Kidney glomerular epithelial cell (primary cell): ENCODE measurements around the gene PARD3.
"Not testable (repeated sequence)": the region's sequence is repeated elsewhere in the genome, so short reads cannot be mapped to it uniquely, and the experiment has no call there.

Experiments used
- DNase-seq: peaks from one replicate; lab custom pipeline; 2025; lab: John Stamatoyannopoulos, UW

The PARD3 gene

DNA sequence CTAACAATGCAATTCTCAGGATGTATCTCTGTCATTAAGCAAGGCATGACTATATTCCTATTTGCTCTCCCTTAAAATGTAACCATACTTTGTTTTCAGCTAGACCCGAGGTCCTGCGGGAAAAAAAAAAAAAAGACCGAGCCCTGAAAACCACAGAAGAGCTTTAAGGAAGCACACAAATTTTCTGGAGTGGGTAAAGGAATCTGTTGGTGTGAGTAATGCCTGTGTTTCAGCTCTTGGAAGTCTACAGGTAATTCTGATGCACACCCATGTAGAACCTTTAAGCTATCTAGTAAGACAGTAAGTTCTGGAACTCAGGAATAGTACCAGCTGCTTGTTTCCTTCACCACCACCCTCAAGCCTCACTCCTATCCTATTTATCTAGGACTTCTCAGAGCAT is 351.1 kb downstream of the PARD3 start:
- no peak for DNase-seq

DNA sequence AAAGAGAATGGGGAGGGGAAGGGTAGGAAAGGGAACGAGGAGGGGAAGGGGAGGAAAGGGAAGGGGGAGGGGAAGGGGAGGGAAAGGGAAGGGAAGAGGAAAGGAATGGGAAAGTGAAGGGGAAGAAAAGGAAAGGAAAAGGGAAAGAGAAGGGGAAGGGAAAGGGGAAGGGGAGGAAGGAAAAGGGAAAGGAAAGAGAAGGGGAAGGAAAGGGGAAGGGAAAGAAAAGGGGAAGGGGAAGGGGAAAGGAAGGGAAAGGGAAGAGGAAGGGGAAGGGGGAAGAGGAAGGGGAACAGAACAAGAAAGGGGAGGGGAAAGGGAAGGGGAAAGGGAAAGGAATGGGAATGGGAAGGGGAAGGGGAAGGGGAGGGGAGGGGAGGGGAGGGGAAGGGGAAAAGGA is 352.1 kb downstream of the PARD3 start:
- DNase-seq, result no peak

DNA sequence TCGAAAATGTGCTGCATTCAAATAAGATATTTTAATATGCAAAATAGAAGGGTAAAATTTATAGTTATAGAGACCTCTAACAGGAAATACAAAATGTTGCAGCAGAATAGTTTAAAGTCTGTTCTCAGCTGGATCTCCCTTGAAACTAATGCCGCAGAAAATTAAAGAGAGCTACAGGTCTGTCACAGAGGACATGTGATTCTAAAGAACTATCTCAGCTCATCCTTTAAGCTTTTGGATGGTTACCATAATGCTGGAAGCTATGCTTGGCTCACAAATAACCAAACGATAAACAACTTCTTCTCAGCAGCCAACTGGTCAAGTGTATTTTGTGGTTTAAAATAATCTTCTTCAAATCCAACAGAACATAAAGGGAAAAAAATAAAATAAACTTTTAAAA is 353.0 kb downstream of the PARD3 start:
- no peak for DNase-seq

DNA sequence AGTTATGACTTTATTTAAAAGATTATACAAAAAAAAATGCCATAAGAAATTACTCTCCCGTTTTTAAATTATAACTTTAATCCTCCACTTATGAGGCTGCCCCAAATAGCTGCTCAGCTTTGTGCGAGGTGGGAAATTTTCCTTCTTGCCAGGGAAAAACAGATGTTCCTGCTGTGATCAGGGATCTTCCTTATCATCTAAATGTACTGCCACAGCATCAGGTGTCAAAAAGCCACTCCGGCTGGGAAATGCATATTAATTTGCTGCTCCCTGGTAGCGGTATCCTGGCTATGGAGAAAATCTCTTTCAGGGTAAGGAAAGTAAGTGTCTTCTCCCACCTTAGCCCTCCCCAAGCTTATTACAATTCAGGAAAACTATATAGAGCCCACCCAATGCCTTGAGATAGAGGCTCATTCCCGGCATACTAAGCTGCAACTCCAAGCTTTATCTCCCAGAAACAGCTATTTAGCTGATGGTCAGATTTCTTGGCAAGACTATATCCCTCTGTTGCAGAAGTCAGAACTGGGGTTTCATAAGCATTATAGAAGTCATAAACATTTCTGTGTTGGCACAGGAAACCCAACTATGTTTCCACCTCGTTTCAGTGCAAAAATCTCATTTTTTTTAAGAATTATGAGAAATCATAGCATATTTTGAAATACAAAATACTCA is 360.4 kb downstream of the PARD3 start:
- no peak for DNase-seq

DNA sequence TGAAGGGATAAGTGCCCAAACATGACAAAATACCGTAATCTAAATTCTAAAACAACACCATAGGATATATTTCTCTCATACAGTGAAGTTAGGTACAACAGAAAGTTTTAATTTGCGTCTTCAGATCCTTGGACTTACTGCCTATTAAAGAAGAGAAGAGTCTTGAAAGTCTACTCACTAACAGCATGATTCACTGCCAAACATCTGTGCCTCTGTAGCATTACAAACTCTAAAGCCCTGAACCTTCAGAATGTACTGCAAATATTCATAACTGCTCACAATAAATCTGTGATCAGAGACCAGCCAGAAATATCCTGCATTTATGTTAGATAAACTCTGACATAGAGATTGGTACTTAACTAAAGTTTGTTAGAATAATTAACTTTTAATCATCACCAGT is 365.3 kb downstream of the PARD3 start:
- DNase-seq, result no peak

DNA sequence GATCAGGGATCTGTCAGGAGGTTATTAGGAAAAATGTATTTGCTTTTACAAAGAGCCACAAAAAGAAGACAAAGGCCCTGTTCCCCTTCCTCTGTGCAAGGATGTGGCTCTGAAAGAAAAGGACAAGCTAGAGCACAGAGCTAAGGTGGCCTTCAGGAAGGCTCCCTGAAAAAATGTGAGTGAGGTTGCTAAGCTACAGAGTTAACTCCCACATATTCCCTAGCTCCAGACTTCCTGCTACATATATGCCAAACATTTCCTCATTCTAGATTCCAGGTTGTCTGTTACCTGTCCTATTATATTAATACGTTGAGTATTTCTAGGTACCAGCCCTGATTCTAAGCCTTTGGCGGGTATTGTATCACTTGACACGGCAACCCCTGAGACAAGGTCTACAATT is 369.0 kb downstream of the PARD3 start:
- DNase-seq, result peak; percentile 61

DNA sequence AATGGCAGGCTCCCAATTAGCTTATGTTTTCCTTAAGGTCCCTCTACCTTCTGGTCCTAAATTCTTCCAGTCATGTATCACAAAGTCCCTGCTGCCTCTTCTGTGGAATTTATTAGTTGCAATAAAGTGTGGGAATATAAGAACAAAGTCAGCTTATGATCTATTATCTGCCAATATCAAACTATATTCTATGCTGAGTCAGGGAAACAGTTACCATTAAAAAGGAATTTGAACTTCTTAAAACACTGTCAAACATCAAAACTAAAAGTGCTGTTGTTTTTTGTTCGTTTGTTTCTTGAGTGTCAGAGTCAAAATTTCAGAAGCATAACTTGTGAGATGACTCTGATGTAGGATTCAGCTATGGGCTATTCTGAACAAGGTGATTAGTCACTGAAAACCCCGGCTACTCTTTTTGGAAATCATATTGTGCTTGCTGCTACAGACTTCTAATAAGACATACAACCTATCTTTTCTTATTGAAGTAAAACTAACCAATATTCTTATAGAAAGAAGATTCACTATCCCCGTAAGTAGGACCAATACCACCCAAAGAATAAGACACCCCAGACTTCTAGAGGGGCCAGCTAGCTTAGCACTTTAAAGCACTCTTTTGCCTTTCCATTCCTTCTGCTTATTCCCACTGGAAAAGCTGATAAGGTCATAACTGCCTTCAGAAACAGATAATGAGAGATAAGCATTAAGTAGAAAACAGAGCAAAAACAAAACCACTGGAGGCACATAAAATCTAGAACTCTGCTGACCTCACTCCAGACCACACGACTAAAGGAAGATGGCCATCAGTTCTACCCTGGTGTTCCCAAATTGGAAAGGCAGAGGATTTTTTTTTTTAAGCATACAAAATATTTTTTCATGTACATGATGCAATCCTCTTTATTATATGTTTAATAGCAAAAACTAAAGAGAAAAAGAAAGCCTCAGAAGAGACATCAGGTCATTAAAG is 370.6 kb downstream of the PARD3 start:
- DNase-seq, result no peak

DNA sequence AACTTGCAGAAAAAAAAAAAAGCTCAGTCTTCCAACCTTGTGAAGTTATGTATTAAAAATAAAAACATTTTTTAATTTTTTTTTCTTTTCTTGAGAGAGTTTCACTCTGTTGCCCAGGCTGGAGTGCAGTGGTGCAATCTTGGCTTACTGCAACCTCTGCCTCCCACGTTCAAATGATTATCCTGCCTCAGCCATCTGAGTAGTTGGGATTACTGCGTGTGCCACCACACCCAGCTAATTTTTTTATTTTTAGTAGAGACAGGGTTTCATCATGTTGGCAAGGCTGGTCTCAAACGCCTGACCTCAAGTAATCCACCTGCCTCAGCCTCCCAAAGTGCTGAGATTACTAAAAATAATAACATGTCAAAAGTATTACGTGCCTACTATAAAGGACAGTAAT is 375.7 kb downstream of the PARD3 start:
- not testable (repeated sequence) for DNase-seq

DNA sequence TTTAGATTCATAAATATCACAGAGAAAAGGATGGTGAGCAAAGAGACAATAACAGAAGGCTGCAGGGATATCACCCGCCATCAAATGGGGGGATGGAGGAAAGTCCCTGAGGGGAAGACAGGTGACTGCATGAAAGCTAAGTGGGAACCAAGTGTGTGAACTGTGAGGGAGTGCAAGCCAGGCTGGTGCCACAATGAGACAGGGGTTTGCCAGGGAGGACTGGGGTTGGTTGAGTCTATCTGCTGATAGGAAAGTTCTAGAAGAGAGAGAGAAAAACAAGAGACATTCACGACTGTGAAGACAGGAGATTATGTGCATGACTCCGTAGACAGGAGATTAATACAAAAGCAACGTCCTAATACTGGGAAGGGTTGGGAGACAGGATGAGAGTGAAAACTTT is 376.4 kb downstream of the PARD3 start:
- DNase-seq, result no peak

DNA sequence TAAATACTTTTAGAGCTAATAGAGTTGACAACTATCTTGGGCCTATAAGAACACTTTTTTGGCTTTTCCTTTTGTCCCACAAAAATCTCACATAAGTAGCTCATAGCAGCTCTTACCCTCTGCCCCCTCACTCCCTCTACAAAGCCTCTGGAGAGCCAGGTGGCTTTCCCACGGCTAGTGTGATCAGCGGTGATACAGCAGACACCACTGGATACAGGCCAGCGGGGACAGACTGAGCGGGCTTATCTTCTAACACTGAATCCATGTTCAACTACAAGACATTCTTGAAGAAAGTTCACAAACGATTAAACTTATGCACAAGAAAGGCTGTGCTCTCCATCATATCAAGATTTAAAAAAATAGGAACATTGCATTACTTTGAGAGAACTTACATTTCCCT is 377.2 kb downstream of the PARD3 start:
- DNase-seq, result no peak

DNA sequence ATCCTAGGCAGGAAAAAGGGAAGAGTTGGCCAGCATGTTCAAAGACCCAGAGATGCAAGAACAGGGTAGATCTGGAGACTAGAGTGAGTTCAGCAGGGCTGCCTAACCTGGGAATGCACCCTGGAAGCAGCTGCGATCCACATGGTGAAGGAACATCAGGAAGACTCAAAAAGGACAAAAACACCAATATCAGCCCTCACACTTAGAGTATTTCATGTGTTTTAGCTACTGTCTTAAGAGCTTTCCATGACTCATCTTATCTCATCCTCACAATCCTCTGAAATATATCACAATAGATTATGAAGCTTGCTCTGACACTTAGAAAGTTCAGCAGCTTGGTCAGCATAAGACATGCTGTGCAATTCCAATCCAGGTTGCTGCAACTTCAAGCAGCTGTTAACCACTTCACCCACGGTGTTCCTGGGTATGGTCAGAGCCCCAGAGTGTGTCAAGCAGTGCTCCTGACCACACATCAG is 380.9 kb downstream of the PARD3 start:
- DNase-seq, result no peak

DNA sequence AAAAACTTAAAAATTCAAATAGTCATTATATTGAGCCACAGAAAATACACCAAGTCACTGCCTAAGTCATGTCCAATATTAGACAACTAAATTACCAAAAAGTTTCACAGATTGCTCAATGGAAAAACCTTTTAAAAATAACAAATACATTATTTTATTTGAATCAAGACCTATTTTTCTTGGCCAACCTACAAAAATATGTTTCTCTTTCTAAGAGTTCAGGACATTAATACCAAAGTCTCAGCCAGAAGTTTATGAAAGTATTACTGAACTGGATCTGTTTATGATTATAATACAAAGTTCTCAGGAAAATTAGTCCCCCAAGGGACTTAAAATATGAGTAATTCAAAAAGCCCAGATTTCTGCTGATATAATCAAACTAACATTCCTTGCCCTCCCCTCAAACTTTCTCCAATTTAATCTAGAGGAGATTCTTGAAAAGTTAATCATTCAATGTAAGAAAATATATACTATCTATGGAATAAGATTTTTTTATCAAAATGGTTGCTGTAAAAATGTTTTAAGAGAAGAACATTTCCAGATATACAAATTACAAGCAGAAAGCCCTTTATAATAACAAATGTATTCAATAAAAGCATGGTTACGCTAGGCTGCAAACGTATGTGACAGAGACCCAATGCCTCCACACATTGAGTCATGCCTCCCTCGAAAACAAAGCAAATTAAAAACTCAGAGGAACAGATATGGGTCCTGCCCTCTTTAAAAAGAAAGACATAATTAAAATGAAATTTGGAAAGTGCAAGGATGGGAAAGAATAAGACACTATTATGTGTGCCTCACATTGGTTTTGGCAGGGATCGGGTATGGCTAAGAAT is 381.6 kb downstream of the PARD3 start:
- DNase-seq, result no peak

DNA sequence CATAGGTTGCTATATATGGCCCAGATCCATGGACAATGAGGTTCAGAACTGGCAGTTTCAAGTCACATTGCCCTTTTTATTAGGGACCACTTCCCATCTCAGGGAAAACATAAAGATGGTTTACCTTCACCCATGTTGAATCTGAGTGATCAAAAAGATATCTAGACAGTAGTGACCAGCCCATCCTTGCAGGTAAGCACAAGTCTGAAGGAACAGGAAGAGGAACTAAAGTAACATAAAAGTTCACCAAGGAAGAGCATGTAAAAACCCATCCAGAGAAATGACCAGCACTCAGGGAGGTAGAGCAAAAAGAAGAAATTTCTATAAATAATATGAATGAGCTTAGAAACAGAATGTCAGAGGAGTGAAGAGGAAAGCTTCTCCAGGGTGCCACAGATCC is 382.5 kb downstream of the PARD3 start:
- no peak for DNase-seq

DNA sequence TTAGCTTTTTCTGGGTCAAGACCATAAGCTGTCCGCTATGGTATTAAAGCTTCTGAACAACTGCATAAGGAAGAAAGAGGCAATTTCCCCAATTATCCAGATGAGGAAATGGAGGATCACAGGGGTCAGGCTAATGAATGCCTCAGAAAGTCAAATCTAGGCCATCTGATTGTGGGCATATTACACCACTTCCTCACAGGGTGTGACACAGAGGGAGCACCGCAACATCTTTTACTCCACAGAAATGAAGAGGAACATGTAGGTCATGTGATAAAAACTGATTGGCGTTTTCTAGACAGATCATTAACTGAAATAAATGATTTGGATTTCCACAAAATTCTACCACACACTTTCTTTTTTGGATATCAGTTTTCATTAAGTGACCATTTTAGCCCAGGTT is 384.4 kb downstream of the PARD3 start:
- no peak for DNase-seq

DNA sequence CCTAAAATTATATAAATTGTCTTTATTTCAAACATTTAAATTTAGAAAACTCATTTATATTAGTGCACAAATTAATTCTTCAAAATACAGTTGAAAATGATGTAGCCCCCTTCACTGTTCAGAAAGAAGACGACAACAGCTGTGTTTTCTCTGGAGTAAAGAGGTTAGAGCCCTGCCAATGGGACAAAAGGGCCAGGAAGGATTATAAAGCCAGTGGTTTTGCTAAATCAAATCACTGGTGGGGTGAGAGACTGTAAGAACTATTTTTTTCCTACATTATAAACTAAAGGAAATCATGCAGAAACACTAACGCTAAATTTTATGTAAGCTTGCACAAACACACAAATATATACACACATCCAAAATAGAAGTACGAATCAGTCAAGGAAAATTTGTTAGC is 386.6 kb downstream of the PARD3 start:
- DNase-seq, result no peak

DNA sequence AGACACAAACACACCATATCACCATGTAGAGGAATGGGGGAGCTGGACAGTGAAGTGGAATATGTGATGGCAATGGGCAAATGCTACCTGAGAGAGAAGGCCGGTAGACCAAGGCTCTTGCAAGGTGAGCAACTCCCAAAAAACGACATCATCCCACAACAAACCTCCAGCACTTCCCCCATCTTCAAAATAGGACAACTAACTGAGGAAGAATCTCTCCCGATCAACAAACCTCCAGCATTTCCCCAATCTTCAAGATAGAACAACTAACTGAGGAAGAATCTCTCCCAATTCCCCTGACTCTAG is 387.2 kb downstream of the PARD3 start:
- DNase-seq, result no peak

DNA sequence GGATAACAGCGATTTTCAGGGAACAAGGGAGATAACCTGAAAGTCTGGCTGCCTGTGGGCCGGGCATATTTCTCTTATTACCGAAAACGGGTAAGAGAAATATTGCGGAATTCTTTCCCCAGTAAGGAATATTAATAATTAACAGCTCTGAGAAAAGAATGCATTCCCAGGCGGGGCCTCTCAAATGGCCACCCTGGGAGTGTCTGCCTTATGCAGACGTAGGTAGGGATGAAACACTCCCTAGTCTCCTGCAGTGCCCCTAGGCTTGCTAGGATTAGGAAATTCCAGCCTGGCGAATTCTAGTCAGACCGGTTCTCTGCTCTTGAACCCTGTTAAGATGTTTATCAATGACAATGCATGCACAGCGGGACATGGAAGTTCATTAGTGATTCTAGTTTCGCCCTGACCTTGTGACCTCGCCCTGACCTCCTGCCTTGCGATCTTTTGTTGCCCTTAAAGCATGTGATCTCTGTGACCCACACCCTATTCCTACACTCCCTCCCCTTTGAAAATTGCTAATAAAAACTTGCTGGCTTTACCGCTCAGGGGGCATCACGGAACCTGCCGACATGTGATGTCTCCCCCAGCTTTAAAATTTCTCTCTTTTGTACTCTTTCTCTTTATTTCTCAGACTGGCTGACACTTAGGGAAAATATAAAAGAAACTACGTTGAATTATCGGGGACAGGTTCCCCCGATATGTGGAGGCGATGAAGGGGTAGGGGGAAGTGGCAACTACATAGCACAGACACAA is 387.8 kb downstream of the PARD3 start:
- peak; percentile 22 for DNase-seq

DNA sequence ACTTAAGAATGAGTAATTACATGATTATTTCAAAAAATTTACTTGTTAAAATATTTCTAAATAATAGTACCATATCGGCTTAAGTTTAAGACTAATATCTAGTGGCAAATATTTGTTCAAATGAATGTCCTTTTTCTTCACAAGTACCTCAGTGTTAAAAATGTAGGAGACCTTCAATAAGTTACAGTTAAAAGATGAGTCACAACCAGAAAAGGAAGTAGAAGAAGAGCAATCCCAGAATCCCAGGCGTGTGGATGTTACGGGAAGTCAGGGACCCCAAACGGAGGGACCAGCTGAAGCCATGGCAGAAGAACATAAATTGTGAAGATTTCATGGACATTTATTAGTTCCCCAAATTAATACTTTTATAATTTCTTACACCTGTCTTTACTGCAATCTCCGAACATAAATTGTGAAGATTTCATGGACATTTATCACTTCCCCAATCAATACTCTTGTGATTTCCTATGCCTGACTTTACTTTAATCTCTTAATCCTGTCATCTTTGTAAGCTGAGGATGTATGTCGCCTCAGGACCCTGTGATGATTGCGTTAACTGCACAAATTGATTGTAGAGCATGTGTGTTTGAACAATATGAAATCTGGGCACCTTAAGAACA is 388.4 kb downstream of the PARD3 start:
- peak; percentile 16 for DNase-seq

DNA sequence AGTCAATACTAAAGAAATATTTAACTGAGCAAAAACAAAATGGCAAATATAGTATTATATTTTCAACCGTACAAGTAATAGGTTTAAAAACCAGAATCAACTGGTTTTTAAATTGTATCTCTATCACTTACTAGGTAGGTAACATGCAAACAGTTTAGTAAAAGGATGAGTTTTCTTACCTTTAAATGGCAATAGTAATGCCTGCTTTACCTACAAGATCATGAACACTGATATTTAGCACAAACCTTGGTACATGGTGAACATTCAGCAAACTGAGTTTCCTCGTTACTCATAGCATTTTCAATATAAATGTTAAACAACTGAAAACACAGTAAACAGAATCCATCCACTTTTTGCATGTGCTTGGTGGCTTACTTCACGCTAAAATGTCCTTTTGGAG is 389.1 kb downstream of the PARD3 start:
- no peak for DNase-seq

DNA sequence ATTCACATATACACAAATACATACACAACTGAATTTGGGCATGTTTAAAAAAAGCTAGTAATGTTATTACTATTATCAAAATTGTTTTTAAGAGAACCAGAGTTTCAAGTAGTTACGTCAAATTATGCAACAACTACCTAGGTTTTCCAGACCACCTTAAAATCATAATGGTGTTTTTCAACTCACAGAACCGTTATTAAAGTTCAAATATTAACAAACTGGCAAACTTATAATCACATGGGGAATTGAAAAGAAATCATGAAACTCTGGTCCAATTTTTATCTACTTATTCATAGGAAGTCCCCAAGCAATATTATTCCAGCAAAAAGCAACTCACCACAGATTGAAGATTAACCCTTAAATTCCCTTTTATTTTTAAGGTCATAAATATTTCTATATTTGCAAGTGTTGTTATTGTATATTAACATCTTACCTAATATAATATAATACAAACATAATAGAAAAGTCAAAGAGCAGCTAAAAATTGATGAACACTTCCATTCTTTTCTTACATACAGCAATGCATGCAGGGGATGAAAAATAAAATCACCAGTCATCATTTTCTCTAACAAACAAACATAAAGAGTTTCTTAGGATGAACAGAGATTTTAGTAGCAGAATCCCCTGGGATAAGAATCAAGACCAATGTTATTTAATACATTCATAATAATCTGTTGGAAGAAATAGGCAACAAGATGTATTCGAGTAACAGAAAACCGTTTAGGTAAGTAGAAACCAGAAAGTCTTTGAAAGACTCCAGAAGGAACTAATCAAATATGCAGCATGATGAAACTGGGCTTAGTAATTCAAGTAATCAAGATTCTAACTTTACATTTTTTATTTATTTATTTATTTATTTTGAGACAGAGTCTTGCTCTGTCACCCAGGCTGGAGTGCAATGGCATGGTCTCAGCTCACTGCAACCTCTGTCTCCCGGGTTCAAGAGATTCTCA is 391.1 kb downstream of the PARD3 start:
- no peak for DNase-seq
